NCI-H510A (cell line): Measurements from ENCODE around the gene RNF44.

ENCODE experiments used
- DNase-seq: peaks from one replicate; lab custom pipeline; 2025; lab: John Stamatoyannopoulos, UW

The RNF44 gene

GRCh38 chr5:176535101-176535663 is 2.0 kb downstream of the RNF44 start:
- DNase-seq = no peak

DNA sequence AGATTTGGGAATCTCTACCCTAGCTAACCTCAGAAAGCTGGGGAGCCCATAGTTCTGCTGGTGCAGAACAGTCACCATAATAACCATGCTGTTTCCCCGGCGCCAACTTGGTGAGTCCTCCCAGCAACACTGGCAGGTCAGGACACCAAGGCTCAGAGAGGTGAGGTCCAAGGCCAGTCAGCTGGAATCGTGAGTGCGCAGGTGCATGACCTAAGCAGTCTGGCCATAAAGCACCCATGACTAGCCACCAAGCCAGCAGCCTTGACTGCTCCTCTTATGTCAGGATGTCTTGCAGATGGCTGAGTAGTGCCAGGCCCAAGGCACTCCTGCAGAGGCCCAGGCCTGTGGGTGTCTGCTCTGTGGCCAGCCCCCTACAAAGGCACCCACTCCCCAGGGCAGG is 2.6 kb downstream of the RNF44 start:
- no peak for DNase-seq

DNA sequence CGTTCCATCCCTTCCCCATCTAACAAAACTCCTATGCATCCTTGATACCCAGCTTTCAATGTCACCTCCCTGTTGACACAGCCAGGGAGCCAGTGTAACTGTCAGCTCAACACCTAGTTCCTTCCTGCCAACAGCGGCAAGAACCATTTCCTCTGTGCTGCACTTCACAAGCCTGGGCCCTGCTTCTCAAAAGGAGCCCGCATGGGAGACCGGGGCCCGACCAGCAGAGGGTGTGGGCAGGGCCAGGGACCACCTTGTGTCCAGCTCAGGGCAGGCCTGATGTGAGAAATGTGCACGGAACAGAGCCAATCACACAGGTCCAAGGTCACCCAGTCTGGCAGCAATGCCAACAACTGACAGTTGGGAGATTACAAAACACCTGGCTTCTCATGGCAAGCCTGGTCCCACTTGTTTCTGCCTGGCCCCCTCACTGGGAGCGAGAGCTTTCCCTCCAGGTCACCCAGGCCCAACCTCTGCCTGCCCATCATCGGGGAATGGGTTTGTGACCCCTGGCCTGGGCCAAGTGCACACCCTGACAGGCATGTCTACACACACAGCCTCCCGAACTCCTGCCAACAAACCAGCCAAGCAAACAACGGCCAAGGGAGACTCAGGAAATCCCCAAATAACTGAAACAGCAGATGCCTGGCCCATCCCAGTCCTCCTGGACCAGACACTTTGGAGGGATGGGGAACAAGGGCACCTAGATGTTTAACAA is 3.1 kb downstream of the RNF44 start:
- DNase-seq = no peak

DNA sequence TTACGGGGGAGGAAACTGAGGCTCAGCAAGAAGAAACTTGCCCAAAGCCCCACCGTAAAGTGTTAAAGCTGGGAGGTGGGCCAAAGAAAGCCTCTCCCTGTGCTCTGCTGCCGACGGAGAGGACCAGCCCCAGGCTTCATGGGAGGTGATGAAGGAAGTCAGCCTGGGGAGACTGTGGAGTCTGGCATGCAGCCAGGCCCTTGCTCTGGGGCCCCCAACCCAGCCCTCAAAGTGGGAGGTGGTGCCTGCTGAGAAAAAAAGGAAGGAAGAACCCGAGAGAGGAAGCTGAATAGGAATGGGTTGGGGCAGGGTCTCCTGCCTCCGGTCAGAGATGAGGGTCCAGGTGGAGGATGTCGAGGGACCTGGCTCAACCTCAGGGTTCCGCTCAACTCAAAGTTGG is 3.8 kb downstream of the RNF44 start:
- no peak for DNase-seq

DNA sequence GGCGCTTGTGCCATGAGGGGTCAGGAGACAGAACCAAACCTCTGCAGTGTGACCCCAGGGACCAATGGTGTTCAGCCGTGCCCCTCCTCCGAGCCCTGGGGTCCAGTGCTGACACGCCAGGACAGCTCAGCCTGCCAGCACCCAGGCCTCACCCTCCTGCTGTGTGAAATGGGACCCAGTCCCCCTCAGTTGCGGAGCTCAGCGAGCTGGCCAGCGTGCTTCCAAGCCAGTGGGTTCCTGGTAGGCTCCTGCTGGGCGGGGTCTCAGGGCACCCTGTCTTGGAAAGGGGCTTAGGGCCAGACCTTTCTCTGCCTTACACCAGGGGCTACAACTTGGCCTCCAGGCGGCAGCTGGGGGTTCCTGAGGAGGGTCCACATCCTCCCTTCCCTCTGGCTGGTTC is 4.4 kb downstream of the RNF44 start:
- no peak for DNase-seq

GRCh38 chr5:176531902-176532493 is 5.2 kb downstream of the RNF44 start:
- no peak for DNase-seq

GRCh38 chr5:176530983-176531901 is 6.0 kb downstream of the RNF44 start:
- DNase-seq = no peak

- no peak for DNase-seq
Observed at GRCh38 chr5:176530393-176530982, 6.7 kb downstream of the RNF44 start.

GRCh38 chr5:176529741-176530141 is 7.5 kb downstream of the RNF44 start:
- no peak for DNase-seq

- DNase-seq = no peak
Observed at GRCh38 chr5:176529116-176529740, 8.0 kb downstream of the RNF44 start.

DNA sequence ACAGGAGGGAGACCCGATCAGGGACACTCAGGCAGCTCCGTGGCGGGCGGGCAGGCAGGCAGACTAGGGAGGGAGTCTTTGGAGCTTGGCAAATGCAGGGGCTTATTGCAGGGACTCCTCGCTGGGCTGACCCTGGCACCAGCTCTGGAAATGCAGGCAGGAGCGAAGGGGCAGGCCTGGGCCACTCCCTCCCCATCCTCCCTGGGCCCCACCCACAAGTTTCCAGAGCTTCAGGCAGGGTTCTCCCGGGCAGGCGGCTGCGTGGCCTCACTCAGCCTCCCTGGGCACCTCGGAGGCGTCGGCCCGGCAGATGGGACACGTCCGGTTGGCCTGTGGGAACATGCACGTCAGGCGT is 8.5 kb downstream of the RNF44 start:
- no peak for DNase-seq

DNA sequence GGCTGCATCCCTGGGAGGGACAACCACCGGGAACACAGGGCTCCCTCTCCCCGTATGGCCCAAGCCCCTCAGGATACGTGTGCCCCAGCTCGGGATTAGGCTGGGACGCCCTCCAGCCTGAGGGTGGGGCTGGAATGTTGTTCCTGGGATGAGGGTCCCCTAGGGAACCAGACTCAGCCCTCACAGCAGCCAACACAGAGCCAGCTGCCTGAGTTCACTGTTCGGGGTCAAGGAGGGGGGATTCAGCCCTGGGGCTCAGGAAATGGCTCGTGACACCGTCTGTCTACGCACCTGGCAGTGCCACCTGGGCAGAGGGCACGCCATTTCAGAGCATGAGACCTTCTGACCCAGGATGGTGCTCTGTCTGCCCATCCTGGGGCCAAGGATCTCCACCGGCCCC is 8.9 kb downstream of the RNF44 start:
- DNase-seq = no peak

DNA sequence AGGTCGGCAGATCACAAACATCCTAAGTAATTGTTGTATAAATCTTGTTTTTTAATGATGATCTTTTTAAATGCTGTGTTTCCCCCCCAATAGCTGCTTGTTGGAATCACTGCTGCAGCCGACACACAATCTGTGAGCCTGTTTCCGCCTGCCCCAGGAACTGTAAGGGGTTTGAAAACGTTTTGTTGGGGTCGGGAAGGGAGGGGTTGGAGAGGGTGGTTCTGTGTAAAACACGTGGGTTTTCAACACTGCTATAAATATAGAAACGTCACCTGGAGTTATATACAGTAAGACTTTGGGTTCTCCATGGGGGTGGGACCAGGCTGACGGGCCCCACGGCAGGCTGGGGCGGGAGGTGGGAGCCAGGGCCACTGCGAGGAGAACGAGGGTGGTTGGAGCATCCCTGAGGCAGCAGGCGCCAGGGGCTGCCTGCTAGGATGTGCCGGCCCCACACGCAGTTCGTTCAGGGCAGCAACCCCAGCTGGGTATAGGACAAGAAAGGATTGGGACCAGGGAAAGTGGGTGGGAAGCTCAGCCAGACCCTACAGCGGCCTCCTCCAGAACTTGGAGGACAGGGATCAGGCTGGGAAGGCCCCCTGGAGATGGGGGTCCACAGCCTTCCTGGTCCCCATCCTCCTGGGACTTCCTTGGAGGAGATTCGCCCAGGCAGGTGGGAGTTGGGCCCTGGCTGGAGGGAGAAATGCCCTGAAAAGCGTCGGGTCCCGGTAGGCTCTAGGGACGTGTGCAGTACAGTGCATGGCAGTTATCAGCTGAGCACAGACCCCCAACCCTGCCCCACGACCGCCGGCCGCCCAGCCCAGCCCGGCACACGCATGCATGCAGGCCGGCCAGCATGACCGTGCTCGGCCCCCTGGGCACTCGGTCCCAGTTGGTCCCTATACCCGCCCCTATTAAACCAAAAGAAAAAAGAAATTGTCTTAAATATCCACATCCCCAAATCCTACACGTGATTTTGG is 9.7 kb downstream of the RNF44 start:
- DNase-seq = no peak

DNA sequence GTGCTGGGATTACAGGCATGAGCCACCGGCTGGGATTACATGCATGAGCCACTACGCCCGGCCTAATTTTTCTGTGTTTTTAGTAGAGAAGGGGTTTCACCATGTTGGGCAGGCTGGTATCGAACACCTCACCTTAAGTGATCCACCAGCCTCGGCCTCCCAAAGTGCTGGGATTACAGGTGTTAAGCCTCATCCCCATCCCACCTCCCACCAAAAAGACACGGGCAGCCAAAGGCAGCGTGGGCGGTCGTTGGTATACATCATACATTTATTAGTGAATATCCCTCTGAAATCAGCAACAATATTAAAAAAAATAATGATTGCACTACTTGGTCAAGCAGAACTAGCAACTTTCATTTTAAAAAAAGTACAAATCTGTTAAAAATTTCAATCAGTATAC is 10.7 kb downstream of the RNF44 start:
- no peak for DNase-seq

GRCh38 chr5:176525677-176526076 is 11.5 kb downstream of the RNF44 start:
- no peak for DNase-seq

DNA sequence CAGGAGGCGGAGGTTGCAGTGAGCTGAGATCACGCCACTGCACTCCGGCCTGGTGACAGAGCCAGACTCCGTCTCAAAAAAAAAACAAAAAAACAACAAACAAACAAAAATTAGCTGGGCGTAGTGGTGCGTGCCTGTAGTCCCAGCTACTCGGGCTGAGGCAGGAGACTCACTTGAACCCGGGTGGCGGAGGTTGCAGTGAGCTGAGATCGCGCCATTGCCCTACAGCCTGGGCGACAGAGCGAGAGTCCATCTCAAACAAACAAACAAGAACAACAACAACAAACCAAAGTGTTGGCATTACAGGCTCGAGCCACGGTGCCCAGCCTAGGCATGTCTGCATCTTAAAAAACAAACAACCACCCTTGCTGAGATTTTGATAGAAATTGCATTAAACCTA is 12.2 kb downstream of the RNF44 start:
- DNase-seq = no peak

GRCh38 chr5:176524138-176524537 is 13.1 kb downstream of the RNF44 start:
- no peak for DNase-seq

GRCh38 chr5:176521699-176522263 is 15.4 kb downstream of the RNF44 start:
- no peak for DNase-seq

DNA sequence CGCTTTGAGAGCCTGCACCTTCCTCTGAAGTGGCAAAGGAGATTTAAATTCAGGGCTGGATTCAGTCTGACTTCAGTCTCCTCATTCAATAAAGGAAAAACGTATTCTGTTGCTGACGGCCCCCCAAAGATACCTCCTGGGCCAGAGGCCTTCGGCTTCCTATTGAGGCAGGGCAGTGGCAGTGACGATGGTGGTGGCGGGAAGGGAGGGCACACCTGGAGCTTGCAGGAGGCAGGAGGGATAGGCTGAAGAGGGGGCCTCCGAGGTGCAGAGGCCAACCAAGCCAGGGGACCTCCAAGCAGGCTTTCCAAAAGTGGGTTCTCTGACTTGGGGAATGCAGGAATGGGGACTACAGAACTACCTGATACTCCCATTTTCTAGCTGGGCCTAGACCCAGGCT is 15.9 kb downstream of the RNF44 start:
- DNase-seq = no peak
